Amniotic epithelial cell (primary cell): ENCODE data around the gene DUSP28.
"Not testable (repeated sequence)": the region's sequence is repeated elsewhere in the genome, so short reads cannot be mapped to it uniquely, and the experiment has no call there.

Experiments
- DNase-seq: peaks from one replicate; pipeline ENCODE4 v3.0.0-alpha.2; 2010; ENCODE audit warnings: low read depth

The DUSP28 gene

DNA sequence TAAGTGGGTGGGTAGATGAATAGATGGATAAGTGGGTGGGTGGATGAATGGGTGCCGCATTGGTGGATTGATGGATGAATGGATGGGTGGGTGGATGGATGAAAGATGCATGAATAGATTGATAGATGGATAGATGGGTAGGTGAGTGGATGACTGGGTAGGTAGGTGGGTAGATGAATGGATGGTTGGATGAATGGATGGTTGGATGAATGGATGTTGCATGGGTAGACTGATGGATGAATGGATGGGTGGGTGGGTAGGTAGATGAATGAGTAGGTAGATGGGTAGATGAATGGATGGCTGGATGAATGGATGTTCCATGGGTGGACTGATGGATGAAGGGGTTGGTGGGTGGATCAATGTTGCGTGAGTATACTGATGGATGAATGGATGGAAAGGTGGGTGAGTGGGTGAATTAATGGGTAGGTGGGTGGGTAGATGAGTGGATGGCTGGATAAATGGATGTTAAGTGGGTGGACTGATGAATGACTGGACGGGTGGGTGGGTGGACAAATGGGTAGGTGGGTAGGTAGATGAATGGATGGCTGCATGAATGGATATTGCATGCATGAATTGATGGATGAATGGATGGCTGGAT, 32.9 kb upstream of the DUSP28 start:
- no peak for DNase-seq

DNA sequence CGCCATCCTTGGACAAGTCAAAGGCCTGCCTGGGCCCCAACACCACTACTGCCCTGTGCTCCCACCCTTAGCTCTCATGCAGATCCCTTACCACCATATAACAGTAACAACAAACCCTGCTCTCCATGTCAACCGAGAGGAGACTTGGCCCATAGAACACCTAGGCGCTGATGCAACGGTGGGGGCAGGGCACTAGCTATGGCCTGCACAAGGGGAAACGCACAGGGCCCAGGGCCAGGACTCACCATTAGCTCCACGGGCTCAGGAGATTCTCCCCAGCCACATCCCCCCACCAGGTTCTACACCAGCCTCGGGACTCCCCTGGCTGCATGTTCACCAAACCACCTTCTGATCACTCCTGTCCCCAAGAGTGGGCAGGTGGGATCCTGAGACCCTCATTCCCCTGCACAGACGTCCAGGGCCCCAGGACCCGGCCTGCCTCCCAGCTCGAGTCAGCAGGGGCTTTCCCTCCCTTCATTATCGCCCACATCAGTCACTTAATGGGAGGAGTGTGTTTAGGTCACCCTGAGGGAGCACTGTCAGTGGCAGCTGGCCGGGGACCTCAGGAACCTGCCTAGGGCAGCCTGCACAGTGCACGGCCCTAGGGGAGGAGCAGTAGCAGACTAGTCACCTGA, 31.6 kb upstream of the DUSP28 start:
- DNase-seq: no peak

DNA sequence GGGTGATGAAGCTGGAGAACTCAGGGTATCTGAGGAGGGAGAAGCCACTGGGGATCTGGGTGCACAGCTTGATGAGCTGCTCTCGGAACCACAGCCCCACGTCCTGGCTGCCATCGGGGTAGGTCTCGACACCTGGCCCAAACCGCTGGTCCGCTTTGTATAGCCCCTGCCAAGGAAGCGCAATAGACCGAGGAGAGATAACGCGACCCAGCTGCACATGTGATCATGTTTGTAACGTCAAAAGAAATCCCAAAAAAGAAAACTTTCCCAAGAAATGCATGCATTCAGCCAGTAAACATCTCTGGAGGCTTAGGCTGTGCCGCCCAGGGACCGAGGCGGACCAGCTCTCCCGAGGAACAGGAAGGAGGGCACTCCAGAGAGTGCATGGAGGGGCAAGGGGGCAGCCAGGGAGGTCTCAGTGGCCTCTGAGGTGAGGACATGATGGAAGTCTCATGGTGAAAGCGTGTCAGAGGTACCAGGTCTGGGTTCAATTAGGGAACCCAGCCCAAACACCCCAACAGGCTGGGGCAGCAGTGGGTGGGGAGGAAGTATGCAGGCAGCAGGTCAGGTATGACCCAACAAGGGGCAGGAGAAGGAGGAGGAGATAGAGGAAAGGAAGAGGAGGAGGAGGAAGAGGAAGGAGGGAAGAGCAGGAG, 30.7 kb upstream of the DUSP28 start:
- DNase-seq: no peak

DNA sequence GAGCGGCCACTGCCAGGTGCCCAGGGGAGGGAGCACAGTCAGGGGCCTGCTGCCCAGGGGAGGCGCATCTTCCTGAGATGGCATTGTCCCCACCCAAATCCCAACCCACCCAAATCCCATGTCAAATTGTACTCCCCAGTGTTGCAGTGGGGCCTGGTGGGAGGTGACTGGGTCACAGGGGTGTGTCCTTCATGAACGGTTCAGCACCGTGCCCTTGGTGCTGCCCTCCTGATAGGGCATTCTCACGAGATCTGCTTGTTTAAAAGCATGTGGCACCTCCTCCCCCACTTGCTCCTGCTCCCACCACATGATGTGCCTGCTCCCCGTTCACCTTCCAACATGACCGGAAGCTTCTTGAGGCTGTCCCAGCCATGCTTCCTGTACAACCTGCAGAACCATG, 30.0 kb upstream of the DUSP28 start:
- DNase-seq: no peak

DNA sequence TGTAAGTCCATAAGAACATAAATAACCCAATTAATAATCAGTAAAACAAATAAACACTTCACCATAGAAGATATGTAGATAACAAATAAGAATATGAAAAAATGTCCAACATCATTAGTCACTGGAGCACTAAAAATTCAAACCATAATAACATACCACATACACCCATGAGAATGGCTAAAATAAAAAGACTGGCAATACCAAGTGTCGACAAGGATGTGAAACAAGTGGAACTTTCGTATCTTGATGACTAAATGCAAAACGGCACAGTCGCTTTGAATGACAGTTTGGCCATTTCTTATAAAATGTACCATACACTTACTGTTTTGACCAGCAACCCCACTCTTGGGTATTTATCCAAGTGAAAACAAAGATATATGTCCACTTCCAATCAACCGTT, 29.1 kb upstream of the DUSP28 start:
- DNase-seq: no peak

DNA sequence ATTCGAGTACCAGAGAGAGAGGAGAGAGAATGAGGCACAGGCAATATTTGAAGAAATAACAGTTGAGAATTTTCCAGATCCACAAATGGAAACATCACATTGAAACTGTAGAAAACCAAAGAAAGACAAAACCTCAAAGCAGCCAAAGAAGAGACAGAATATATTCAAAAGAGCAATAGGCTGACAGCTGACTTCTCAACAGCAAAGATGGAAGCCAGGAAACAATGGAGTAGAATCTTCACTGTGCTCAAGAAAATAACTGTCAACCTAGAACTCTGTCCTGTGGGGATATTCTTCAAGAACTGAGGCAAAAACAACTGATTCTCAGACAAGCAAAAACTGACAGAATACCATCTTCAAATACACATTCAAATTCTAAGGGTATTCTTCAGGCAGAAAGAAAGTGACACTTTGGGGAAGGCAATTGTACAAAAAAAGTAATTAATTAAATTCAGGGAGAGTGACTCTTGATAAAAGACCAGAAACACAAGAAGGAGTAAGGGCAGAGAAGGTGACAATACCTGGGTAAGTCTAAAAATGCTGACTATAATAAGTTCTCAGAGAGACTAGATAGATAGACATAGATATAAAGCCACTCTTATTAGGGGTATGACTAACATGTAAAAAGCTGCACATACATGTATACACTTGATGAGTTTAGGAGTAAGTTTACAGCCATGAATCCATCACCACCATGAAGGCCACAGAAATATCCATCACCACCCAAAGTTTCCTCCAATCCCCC, 28.0 kb upstream of the DUSP28 start:
- DNase-seq: peak; percentile 21

DNA sequence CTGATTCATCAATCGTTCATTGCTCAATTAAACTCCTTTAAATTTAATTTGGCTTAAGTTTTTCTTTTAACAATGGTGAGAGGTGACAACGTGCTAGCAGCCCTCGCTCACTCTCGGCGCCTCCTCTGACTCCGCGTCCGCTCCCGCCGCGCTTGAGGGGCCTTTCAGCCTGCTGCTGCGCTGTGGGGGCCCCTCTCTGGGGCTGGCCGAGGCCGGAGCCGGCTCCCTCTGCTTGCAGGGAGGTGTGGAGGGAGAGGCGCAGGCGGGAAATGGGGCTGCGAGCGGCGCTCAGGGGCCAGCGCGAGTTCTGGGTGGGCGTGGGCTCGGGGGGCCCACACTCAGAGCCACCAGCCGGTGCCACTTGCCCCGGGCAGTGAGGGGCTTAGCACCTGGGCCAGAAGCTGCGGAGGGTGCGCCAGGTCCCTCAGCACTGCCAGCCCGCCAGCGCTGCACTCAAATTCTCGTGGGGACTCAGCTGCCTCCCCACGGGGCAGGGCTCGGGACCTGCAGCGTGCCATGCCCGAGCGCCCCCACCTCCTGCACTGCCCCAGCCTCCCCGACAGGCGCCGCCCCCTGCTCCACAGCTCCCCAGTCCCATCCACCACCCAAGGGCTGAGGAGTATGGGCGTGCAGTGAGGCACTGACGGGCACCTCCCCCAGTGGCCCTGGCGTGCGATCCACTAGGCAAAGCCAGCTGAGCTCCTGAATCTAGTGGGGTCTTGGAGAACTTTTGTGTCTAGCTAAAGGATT, 22.0 kb upstream of the DUSP28 start:
- DNase-seq: no peak

DNA sequence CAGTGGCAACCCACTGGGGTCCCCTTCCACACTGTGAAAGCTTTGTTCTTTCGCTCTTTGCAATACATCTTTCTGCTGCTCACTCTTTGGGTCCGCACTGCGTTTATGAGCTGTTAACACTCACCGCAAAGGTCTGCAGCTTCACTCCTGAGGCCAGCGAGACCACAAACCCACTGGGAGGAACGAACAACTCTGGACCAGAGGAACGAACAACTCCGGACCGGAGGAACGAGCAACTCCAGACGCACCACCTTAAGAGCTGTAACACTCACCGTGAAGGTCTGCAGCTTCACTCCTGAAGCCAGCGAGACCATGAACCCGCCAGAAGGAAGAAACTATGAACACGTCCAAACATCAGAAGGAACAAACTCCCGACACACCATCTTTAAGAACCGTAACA, 21.1 kb upstream of the DUSP28 start:
- DNase-seq: not testable (repeated sequence)

DNA sequence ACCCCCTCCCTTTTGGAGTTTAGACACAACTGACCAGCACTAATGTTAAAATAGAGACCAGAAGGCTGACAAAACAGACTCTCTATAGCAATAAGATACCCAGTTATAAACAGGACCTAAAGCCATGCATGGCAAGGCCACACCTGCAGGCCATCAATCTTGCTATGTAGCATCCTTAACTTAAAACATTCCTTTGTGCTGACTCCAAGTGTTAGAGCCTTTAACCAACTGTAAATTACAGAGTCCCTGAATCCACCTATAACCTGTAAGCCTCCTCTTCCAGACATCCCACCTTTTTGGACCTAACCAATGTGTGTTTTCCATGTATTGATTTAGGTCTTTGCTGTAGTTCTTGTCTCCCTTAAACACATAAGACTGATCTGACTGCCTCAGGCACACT, 20.3 kb upstream of the DUSP28 start:
- no peak for DNase-seq

DNA sequence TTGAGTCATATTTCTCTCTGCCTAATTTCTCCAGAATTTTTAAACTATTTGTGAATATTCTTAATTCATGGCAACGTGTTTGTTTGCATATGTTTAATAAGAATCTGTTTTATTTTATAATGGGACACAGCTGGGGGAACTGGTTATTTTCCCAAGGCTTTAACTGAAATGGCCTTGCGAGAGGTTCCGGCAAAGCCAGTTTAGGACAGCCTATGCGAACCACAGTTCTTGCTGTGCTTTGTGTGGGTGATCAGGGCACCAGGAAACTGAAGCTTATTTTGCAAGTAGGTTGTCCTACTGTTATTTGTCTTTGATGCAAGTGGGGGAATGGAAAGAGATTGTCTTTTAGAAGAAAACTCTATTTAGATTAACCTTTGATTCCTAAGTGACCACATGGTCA, 8.9 kb upstream of the DUSP28 start:
- no peak for DNase-seq

DNA sequence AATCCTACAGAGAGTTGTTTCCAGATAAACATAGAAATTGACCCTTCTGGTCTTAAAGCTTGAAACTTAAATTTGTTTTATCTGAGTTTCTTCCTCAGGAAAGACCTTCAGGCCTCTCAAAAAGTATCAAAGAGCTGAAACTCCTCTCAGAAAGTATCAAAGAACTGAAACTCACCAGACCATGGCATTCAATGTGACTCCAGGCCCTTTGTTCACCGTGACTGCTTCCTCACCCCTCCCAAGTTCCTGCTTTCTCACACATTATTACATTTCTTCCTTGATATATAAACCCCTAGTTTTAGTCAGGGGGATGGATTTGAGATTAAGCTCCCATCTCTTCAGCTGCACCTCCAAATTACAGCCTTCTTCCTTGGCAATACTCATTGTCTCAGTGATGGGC, 8.3 kb upstream of the DUSP28 start:
- DNase-seq: no peak

DNA sequence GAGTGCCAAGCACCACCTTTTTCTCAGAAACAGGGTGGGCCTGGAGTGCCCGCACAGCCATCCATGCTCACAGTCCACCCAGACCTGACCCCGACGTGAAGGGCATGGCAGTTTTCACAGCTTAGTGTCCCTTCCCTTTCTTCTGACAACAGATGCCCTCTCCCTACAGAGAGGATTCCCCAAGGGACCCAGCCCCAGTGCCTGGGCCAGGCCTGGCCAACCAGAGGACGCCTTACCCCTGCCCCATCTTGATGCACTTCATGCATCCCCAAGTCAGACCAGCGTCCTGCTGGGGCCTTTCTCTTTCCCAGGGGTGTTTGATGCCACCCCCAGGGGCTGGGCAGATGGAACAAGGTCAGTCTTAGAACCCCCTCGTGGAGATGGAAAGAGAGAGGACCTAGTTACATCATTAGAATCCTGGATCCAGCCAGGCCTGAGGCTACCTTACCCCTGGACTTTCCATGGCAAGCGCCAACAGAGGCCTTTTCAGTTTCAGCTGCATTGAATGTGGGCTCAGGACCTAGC, 6.1 kb upstream of the DUSP28 start:
- DNase-seq: no peak

DNA sequence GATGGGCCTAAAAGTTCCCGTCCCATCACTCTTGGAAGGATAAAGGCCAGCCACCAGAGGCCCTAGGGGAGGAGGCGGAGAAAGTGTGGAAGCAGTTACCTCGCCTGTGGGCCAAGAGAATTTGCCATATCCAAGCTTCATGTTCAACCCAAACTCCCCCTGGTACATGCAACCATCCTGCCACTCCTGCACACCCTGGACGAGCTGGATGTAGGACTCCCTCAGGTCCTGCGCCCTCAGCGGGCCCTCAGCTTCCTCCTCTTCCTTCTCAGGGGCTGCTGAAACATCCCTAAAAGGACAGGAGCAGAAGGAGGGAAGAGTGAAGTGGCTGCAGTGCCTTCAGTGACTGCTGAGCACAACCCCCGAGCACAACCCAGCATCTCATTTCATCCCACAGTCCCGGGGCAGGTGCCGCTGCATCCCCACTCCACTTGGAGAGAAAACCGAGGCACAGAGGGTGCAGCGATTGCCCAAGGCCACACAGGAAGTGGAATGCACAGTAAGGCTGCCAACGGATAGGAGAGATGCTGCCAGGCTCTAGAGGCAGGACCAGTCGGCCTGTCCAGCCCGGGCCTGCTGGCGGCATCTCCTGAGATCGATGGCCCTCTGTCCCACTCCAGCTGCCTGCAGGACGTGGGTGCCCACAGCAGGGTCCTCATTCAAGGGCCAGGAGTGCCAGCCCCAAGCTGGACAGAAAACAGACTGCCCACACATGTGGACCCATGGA, 5.2 kb upstream of the DUSP28 start:
- no peak for DNase-seq

DNA sequence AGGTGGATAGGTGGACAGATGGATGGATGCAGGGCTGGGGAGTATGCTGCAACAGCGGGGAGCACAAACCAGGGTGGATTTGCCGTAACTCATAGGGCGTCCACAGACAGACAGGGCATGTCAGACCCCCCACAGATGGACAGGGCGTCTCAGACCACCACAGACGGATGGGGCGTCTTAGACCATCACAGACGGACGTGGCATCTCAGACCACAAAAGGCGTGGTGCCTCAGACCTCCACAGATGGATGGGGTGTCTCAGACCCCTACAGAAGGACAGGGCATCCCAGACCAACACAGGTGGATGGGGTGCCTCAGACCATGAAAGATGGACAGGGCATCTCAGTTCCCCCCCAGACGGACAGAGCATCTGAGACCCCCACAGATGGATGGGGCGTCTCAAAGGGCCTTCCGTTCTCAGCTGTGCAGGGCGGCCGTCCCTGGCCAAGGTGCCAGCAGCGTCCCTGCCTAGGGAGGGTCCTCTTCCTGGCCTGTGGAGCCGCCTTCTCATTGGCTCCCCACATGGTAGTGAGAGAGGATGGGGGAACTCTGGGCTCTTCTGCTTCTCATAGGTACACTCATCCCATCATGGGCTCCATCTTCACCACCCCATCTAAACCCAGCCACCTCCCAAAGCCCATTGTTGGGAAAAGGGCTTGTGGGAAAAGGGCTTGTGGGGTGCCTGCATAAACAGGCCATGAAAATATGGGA, 4.5 kb upstream of the DUSP28 start:
- DNase-seq: no peak

DNA sequence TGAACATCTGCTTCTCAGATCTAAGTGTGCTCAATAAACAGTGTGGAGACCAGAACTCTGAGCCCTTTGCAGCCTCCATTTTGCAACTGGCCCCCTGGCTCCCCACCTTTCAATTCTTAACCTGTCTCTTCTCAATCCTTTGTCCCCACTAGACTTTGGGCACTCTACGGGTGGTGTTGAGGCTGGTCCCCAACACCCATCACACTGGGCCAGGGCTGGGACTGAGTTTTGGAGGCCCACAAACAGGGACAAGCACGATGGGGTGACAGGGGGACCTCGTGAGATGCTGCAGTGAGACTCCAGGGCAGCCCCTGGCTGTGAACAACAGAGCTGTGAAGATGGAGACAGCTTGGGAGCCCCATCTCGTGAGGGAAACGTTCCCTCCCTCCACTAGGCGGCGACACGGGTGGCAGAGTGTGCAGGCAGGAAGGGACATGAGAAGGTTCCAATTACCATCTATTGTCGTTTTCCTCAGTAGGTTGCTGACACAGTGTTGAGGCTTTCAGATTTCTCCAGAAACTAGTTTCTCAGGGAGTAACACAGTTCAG, 3.5 kb upstream of the DUSP28 start:
- DNase-seq: peak; percentile 22

DNA sequence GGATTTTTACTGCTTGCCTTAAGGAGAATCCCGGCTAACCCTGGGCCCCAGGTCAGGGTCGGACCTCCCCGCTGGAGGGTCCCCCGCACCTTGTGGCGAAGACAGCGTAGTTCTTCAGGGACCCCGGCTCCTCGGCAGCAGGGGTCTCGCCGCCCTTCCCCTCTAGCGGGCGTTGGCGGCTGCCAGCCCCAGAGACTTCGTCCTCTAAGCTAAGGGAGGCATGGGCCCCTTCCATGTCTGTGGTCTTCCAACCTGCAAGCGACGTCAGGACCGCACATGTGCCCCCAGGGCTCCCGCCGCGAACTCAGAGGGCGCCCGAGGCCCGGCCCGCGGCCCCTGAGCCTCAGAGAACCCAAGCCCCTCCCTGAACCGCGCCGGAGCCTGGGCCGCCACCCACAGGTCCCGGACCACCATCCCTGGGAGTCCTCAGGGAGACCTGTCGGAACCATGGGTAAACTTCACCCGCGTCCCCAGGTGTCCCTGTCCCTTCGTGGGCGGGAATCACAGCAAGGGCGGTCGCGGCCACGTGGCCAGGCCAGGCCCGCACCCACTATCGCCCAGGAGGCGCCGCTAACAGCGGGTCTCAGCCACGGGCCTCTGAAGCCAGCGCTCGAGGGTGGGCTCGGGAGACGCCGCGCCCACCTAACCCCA, 2.9 kb upstream of the DUSP28 start:
- DNase-seq: no peak

DNA sequence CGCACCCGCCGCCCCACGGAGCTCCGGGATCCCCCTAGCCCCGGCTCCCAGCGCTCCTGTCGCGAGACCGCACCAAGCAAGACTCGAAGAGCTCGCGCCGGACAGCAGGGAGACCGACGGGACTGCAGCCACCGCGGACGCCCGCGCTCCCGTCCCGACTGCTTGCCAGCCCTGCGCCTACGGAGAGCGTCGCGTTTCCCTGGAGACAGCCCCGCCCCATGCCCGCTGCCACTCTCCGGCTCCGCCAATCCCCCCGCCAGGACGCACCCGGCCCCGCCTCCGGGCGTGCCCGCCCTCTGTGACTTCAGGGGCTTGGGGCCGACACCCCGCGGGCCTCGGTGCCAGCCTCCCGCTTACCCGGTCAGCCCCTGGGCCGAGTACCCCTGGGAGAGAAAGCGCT, 2.3 kb upstream of the DUSP28 start, which contains the start of gene ANKMY1:
TSS of gene ANKMY1 (minus strand) at position 181 of the 400 bp plus-strand sequence. CDS start 653 bp downstream, outside the sequence.
- peak; percentile 61 for DNase-seq

DNA sequence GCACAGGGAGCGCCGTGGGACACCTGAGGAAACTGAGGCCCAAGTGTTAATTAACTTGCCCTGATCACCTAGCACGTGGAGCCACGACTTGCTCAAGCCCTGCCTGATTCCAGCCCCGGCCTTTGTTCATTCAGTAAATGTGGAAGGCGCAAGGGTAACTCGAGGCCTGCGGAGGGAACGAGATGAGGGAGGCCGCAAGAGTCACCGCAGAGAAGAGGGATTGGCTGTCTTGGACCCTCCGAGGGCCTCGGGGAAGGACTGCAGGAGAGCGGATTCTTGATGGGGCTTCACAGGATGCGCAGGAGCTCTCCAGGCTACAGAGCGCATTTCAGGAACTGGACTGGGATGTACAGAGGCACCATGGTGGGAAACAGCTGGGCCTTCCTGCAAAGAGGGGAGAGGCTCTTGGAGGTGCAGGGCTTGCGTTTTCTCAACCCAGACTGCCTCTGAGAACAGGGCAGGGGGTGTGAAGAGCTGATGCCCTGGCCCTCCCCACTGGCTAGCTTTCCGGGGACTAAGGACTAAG, 1.9 kb upstream of the DUSP28 start:
- DNase-seq: no peak

DNA sequence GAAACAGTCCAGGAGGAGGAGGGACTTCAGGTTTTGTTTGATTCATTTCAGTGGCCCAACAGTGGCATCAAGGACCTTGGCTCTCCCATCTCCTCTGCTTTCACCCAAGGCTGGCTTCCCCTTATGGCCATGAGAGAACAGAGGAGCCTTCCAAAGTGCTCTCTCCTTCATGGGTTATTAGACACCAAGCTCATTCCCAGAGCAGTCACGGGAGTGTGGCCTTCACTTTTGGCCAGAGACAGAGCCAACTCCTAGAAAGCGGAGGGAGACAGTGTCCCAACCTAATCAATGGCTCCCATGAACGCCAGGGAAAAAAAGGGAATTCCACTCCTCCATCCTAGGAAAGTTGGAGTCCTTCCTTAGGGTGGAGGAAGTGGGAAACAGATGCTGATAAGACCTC, 871 bp upstream of the DUSP28 start:
- DNase-seq: no peak
